Activated CD4-positive, alpha-beta memory T cell treated with anti-CD3 and anti-CD28 coated beads for 36 hours (primary cell): Measurements from ENCODE around the gene FMC1. TPM values are rescaled to one million over a fixed set of nuclear protein-coding genes. Genes with fewer than 3 reads are reported as not detected.

Experiments used
- CTCF ChIA-PET: fragments of 350-600 bp; sonication (Branson Sonifier 250); formaldehyde crosslinking; loops from one replicate; lab custom pipeline; 2021; ENCODE audit warnings: antibody characterized with exemption, inconsistent platforms; lab: Charles Lee
- POLR2A ChIA-PET: fragments of 350-600 bp; sonication (Branson Sonifier 250); formaldehyde crosslinking; loops from one replicate; lab custom pipeline; 2021; ENCODE audit warnings: antibody characterized with exemption; lab: Charles Lee
- DNase-seq: peaks from one replicate; pipeline ENCODE4 v3.0.0-alpha.2; 2020
- H3K27ac Mint-ChIP-seq: one replicate; pipeline ENCODE4 v1.8.0; 2021; ENCODE audit warnings: mixed read lengths
- H3K27me3 Mint-ChIP-seq: one replicate; pipeline ENCODE4 v1.8.0; 2021; ENCODE audit warnings: mixed read lengths
- H3K36me3 Mint-ChIP-seq: one replicate; pipeline ENCODE4 v1.8.0; 2021; ENCODE audit warnings: mixed read lengths
- H3K4me1 Mint-ChIP-seq: one replicate; pipeline ENCODE4 v1.8.0; 2021; ENCODE audit warnings: low read depth, mixed read lengths
- H3K4me3 Mint-ChIP-seq: one replicate; pipeline ENCODE4 v1.8.0; 2021; ENCODE audit warnings: mild to moderate bottlenecking, mixed read lengths
- H3K9me3 Mint-ChIP-seq: one replicate; pipeline ENCODE4 v1.8.0; 2021; ENCODE audit warnings: mixed read lengths
- intact Hi-C: fragments of 100-400 bp; cut with micrococcal nuclease; formaldehyde crosslinking; loops from one replicate; pipeline ENCODE4 v1.15.1; 2023
- total RNA-seq, 2 experiments: library from RNA; stranded (reverse); gene quantifications; one replicate each; pipeline ENCODE4 v1.2.3, GENCODE V29; 2021

Gene FMC1
- total RNA-seq, 2 experiments from 2014 or later = 4.4 to 5.0 TPM

DNA sequence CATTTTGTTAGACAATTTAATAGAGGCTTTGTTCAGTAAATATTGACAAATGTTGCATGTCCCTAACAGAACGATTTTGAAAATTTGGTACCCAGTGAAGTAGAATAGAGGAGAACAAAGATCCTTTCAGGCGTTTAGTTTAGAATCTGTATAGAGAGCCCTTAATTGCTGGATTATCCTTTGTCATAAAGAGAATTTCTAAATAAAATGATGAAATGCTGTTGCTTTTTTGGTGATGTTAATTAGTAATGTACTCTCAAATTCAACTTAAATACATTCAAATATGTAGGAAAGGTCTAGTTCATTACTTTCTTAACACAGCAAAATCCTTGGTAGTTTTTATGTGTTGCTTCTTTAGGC, 19.8 kb downstream of the FMC1 start:
- ChIA-PET CTCF (interaction anchor here (1.9 kb wide), 1 partner anchor 21 kb away, joined by 11 read pairs; no protein-coding TSS in a partner anchor), POLR2A (interaction anchor here (1.1 to 3.5 kb wide), 4 partner anchors 8 to 267 kb away, joined by 5 to 29 read pairs (median 10); partner anchors contain the start of gene FMC1)
- Mint-ChIP-seq H3K4me1 (peaks cover 52% of the 10 kb centered on the region), H3K9me3 (no peaks in the 10 kb centered on the region), H3K36me3 (peaks cover 38% of the 10 kb centered on the region), H3K4me3 (peak overlapping the region; percentile 97), H3K27me3 (no peaks in the 10 kb centered on the region), H3K27ac (peak overlapping the region; percentile 99)
- DNase-seq = no peak
- intact Hi-C loops = no loop called here

DNA sequence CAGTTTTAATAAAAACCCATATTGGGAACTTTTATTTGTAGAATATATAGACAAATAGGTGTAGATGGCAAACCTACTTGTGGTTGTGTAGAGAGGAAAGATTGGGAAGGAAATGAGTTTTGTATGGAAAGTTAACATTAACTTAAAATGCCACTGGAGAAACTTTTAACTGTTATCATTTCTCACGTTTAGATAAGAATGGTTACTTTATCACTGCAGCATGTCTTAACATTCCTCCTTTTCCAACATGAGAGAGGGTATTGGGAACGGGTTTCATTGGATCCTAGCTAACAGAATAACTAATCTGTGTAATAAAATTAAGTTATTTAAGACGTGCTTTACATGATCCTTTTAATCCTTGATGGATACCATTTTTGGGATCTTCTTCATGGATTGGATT, 20.4 kb downstream of the FMC1 start:
- Mint-ChIP-seq H3K27me3 (no peaks in the 10 kb centered on the region), H3K4me1 (peaks cover 58% of the 10 kb centered on the region), H3K9me3 (no peaks in the 10 kb centered on the region), H3K36me3 (peaks cover 41% of the 10 kb centered on the region), H3K27ac (peak overlapping the region; percentile 99), H3K4me3 (peak overlapping the region; percentile 97)
- intact Hi-C loops = no loop called here
- ChIA-PET POLR2A (interaction anchor here (0.6 kb wide), 1 partner anchor 256 kb away, joined by 5 read pairs; no protein-coding TSS in a partner anchor), CTCF (no interaction called here)
- no peak for DNase-seq

DNA sequence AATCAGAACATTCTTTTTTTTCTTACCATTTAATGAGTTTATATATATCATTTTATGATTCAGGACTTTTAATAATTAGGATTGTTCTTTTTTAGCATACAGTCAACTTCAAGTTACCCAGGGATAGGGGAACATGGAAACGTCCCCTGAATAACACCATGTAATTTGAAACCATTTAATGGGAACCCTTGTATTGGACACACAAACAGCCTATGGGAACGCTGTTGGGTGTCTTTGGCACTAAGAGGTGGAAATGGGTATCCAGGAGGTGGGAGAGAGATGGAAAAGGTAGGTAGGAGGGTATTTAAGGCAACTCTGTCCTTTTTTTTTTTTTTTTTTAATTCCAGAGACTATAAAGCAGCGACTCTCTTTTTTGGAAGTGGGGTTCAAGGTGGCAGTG, 21.2 kb downstream of the FMC1 start:
- CTCF ChIA-PET = no interaction called here
- DNase-seq = no peak
- peaks cover 56% of the 10 kb centered on the region for H3K4me1 Mint-ChIP-seq
- H3K36me3 Mint-ChIP-seq = peaks cover 42% of the 10 kb centered on the region
- H3K27me3 Mint-ChIP-seq = no peaks in the 10 kb centered on the region
- H3K9me3 Mint-ChIP-seq = no peaks in the 10 kb centered on the region
- intact Hi-C loops = no loop called here
- no peak overlapping the region for H3K27ac Mint-ChIP-seq
- POLR2A ChIA-PET = no interaction called here
- no peak overlapping the region for H3K4me3 Mint-ChIP-seq

DNA sequence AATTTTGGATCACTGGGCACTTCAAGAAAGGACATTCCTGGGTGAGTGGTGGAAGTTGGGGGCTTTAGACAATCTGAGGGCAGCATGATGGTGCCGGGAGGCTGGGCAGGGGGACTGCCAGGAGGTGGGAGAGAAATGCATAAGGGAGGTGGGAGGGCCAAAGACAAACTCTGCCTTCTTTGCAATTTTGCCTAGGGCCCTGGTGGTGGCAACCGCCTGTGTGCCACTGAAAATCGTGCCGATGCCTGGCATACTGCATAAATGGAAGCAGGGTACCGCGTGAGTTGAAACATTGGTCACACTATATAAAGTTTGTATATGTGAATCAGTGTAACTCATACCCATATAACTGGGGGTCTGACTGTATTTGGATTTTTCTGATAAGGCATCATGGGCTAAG, 21.8 kb downstream of the FMC1 start:
- ChIA-PET CTCF (no interaction called here), POLR2A (no interaction called here)
- intact Hi-C loops = no loop called here
- H3K27ac Mint-ChIP-seq = peak overlapping the region; percentile 58
- H3K4me1 Mint-ChIP-seq = peaks cover 61% of the 10 kb centered on the region
- peak overlapping the region; percentile 65 for H3K4me3 Mint-ChIP-seq
- no peaks in the 10 kb centered on the region for H3K9me3 Mint-ChIP-seq
- peaks cover 47% of the 10 kb centered on the region for H3K36me3 Mint-ChIP-seq
- no peak for DNase-seq
- H3K27me3 Mint-ChIP-seq = no peaks in the 10 kb centered on the region

DNA sequence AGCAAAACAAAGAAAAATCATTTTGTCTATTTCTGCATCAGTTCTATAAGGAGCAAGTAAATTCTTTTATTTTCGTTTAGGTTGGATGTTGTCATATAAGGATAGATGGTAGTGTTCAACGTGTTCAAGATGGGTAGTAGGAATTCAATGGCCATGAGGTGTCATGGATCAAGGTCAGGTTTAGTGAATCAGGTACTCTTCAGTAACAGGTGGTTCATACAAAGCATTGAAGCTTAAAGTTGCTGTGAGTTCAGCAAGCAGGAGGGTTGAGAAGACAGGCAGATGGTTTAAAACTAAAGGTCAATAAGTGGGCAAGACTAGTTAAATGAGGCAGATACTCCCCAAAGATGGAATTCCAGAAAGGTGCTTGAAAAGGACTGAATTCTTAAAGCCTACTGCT, 24.2 kb downstream of the FMC1 start:
- ChIA-PET POLR2A (no interaction called here), CTCF (no interaction called here)
- Mint-ChIP-seq H3K27ac (peak overlapping the region; percentile 49), H3K9me3 (no peaks in the 10 kb centered on the region), H3K4me3 (no peak overlapping the region), H3K27me3 (no peaks in the 10 kb centered on the region), H3K36me3 (peaks cover 41% of the 10 kb centered on the region), H3K4me1 (peaks cover 73% of the 10 kb centered on the region)
- no peak for DNase-seq
- intact Hi-C loops = no loop called here

DNA sequence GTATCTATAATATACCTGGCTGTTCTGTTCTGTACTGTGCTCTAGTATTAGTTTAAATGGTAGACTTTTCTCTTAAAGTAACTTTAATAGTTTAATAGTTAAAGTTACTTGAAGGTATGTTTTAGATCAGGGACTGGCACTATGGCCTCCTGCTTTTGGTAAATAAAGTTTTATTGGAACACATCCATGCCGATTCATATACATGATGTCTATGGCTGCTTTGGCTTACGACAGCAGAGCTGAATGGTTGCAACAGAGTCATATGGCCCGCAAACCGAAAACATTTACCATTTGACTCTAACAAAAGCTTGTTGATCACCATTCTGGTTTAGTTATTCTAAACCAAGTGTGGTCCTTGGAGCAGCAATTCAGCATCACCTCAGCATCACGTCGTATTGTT, 25.3 kb downstream of the FMC1 start:
- ChIA-PET POLR2A (interaction anchor here (1.0 kb wide), 1 partner anchor 15 kb away, joined by 3 read pairs; no protein-coding TSS in a partner anchor), CTCF (no interaction called here)
- Mint-ChIP-seq H3K27me3 (no peaks in the 10 kb centered on the region), H3K4me3 (no peak overlapping the region), H3K4me1 (peaks cover 80% of the 10 kb centered on the region), H3K27ac (no peak overlapping the region), H3K36me3 (peaks cover 34% of the 10 kb centered on the region), H3K9me3 (no peaks in the 10 kb centered on the region)
- no peak for DNase-seq
- intact Hi-C loops = no loop called here

DNA sequence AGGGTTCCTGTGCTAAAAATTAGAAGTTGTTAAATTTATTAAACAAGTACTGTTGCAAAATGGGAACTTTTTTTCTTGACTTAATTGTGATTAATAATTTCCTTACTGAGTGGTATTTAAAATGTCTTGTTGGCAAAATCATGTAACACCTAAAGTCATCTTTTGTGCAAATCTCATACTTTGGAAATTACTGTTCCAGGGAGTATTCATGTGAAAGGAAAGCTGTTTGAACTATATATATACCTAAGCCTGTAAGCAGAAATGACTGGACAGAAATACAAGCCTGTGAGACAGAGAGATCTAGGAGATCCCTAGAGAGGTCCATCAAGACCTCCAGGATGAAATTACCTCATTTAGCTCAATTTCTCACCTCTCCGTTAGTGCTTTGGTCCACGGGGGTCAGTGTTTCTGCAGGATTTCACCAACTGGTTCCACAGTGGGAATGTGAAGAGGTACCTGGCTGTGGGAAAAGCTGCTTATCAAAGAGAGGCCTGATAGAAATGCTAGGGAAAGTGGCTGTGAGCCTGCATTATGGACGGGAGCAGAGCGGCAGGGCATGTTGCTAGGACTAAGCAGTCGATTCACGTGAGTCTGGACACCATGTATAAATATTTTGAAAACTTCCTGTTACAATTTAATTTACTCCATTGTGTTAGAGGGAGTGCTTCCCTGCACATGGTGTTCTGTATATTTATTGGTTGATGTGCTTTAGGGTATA, 26.5 kb downstream of the FMC1 start:
- ChIA-PET CTCF (interaction anchor here (0.6 kb wide), 1 partner anchor 43 kb away, joined by 3 read pairs; no protein-coding TSS in a partner anchor), POLR2A (interaction anchor here (0.8 kb wide), 1 partner anchor 195 kb away, joined by 3 read pairs; no protein-coding TSS in a partner anchor)
- DNase-seq = no peak
- H3K4me3 Mint-ChIP-seq = peak overlapping the region; percentile 20
- no peaks in the 10 kb centered on the region for H3K27me3 Mint-ChIP-seq
- H3K9me3 Mint-ChIP-seq = no peaks in the 10 kb centered on the region
- intact Hi-C loops = no loop called here
- H3K36me3 Mint-ChIP-seq = peaks cover 31% of the 10 kb centered on the region
- H3K4me1 Mint-ChIP-seq = peaks cover 79% of the 10 kb centered on the region
- peak overlapping the region; percentile 51 for H3K27ac Mint-ChIP-seq

DNA sequence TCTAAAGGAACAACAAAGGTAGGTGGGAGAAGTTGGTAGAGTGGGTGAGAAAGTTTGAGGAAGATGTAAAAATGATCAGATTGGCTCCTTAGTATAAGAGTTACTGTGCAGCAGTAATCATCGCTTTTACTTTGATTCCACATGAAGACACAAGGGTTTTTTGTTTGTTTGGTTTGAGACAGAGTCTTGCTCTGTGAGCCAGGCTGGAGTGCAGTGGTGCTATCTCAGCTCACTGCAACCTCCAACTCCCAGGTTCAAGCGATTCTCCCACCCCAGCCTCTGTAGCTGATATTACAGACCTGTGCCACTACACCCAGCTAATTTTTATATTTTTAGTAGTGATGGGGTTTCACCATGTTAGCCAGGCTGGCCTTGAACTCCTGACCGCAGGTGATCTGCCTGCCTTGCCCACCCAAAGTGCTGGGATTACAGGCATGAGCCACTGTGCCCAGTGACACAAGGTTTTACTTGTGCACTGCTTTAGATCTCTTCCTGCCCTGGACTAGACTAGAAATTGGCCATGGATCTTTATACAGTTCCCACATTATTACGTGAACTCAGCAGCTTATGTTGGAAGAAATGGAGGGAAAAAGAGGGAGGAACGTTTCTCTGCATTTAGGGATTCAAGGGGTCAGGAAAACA, 29.3 kb downstream of the FMC1 start:
- DNase-seq = no peak
- intact Hi-C loops = no loop called here
- no peak overlapping the region for H3K27ac Mint-ChIP-seq

DNA sequence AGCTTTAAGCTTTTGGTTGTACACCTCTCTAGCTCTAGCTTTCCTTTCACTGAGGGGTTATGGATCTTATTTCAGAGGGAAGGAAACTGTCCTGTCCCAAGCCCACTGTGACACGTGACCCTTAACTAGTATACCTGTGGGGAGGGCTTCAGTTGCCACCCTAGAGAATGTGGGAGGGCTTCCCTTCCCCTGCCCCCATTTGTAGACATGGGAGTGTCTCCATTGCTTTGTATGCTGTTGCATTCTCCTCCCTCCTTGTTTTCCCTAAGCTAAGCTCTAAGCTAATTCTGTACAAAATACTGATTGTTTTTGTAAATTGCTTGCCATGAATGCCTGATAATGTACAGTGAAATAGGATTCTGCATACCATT, 29.8 kb downstream of the FMC1 start:
- Mint-ChIP-seq H3K27me3 (no peaks in the 10 kb centered on the region), H3K27ac (no peak overlapping the region), H3K4me1 (peaks cover 67% of the 10 kb centered on the region), H3K9me3 (no peaks in the 10 kb centered on the region), H3K36me3 (peaks cover 21% of the 10 kb centered on the region), H3K4me3 (no peak overlapping the region)
- ChIA-PET CTCF (interaction anchor here (0.7 to 0.9 kb wide), 2 partner anchors 64 to 234 kb away, joined by 3 read pairs; no protein-coding TSS in a partner anchor), POLR2A (no interaction called here)
- no peak for DNase-seq
- intact Hi-C loops = no loop called here

More for the DNA sequence above, 29.3 kb downstream of the FMC1 start:
- Mint-ChIP-seq H3K4me1 (peaks cover 67% of the 10 kb centered on the region), H3K27me3 (no peaks in the 10 kb centered on the region), H3K36me3 (peaks cover 20% of the 10 kb centered on the region), H3K4me3 (no peak overlapping the region), H3K9me3 (no peaks in the 10 kb centered on the region)
- ChIA-PET CTCF (interaction anchor here (0.7 to 0.9 kb wide), 2 partner anchors 64 to 235 kb away, joined by 3 read pairs; no protein-coding TSS in a partner anchor), POLR2A (interaction anchor here (0.6 to 1.8 kb wide), 3 partner anchors 8 to 276 kb away, joined by 3 to 6 read pairs (median 4); partner anchors contain the start of gene LUC7L2)

DNA sequence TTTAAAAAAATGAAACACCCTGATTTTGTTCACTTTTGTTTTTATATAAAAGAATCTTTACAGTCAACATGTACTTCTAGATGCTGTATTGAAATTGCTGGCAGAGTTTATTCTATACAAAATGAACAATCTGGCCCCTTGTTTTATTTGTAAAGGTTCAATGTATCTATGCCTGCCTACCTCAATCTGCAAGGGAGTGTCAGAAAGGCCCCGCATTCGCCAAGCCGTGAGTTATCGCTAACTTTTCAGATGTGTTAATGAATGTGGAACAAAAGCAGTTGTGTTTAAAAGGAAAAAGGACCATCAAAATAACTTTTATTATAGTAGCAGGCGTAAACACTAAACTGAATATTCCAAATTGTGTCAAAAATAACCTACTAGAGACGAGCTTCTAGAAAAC, 33.1 kb downstream of the FMC1 start:
- DNase-seq = no peak
- ChIA-PET POLR2A (no interaction called here), CTCF (interaction anchor here (1.9 kb wide), 1 partner anchor 61 kb away, joined by 9 read pairs; no protein-coding TSS in a partner anchor)
- Mint-ChIP-seq H3K27me3 (no peaks in the 10 kb centered on the region), H3K9me3 (no peaks in the 10 kb centered on the region), H3K4me1 (peaks cover 53% of the 10 kb centered on the region), H3K27ac (no peak overlapping the region), H3K4me3 (no peak overlapping the region), H3K36me3 (peaks cover 25% of the 10 kb centered on the region)
- intact Hi-C loops = no loop called here

DNA sequence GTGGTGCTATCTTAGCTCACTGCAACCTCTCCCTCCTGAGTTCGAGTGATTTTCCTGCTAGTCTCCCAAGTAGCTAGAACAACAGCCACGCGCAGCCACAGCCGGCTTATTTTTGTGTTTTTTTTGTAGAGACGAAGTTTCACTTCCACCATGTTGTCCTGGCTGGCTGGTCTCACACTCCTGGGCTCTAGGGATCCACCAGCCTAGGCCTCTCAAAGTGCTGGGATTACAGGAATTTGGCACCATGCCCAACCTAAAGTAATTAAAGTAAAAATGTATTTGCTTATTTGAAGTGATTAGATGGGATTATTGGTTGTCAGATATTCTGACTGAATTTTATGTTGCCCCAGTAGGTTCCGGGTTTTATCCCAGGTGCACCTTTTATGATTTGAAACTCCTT, 41.3 kb downstream of the FMC1 start:
- H3K27ac Mint-ChIP-seq = no peak overlapping the region
- DNase-seq = no peak
- ChIA-PET CTCF (no interaction called here), POLR2A (interaction anchor here (0.9 kb wide), 1 partner anchor 40 kb away, joined by 3 read pairs; no protein-coding TSS in a partner anchor)
- H3K27me3 Mint-ChIP-seq = no peaks in the 10 kb centered on the region
- H3K36me3 Mint-ChIP-seq = peaks cover 24% of the 10 kb centered on the region
- no peaks in the 10 kb centered on the region for H3K9me3 Mint-ChIP-seq
- H3K4me3 Mint-ChIP-seq = no peak overlapping the region
- H3K4me1 Mint-ChIP-seq = peaks cover 2% of the 10 kb centered on the region
- intact Hi-C loops = no loop called here

DNA sequence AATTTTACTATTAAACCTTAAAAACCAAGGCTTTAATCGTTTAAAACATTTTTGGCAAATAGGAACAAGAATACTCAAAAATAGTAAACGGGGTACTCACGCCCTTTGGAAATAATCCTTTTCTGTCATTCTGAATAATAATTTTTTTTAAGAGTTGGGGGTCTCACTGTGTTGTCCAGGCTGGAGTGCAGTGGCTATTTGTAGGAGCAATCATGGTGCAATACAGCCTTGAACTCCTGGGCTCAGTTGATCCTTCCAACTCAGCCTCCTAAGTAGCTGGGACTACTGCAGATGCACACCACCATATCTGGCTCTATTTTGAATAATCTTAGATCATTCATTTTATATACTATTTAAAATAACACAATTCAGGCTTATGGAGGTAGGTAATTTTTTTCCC, 43.5 kb downstream of the FMC1 start:
- CTCF ChIA-PET = no interaction called here
- peaks cover 4% of the 10 kb centered on the region for H3K4me1 Mint-ChIP-seq

More for the DNA sequence above, 43.5 kb downstream of the FMC1 start:
- H3K4me3 Mint-ChIP-seq = no peak overlapping the region
- intact Hi-C loops = no loop called here
- no peaks in the 10 kb centered on the region for H3K9me3 Mint-ChIP-seq
- no peaks in the 10 kb centered on the region for H3K27me3 Mint-ChIP-seq
- no peak overlapping the region for H3K27ac Mint-ChIP-seq
- peaks cover 31% of the 10 kb centered on the region for H3K36me3 Mint-ChIP-seq
- no peak for DNase-seq
- POLR2A ChIA-PET = no interaction called here
